ENCODE results near the gene BZW1.

- TF ChIP-seq CTCF (tag by site-specific recombination; IDR thresholded peaks at IDR 0.05) = no peak
- TF ChIP-seq REST (tag by site-specific recombination; IDR thresholded peaks at IDR 0.05) = no peak
These were observed 48.3 kb upstream of the BZW1 start for GRCh38 chr2:200763422-200763821.

Measured in HEK293 (cell line).